HEK293 (cell line): ENCODE results near the gene TMEM179.

Experiments
- YY1 ChIP-seq: fragments of 450-650 bp; formaldehyde crosslinking; IDR thresholded peaks from 2 replicates; pipeline ENCODE4 v1.5.1; 2018; ENCODE audit warnings: missing biosample characterization, missing genetic modification characterization
- ZBTB1 ChIP-seq: fragments of 450-650 bp; formaldehyde crosslinking; IDR thresholded peaks from 2 replicates; pipeline ENCODE4 v1.5.1; 2016; ENCODE audit warnings: missing biosample characterization, missing genetic modification characterization
- ZFP3 ChIP-seq: fragments of 450-650 bp; formaldehyde crosslinking; IDR thresholded peaks from 2 replicates; pipeline ENCODE4 v1.5.1; 2016; ENCODE audit warnings: low read depth, missing biosample characterization, missing genetic modification characterization
- ZNF324 ChIP-seq: fragments of 450-650 bp; formaldehyde crosslinking; IDR thresholded peaks from 2 replicates; pipeline ENCODE4 v1.5.1; 2016; ENCODE audit warnings: missing biosample characterization, missing genetic modification characterization
- ZNF558 ChIP-seq: fragments of 450-650 bp; formaldehyde crosslinking; IDR thresholded peaks from 2 replicates; pipeline ENCODE4 v1.5.1; 2016; ENCODE audit warnings: missing biosample characterization, missing genetic modification characterization
- ZNF629 ChIP-seq: fragments of 450-650 bp; formaldehyde crosslinking; IDR thresholded peaks from 2 replicates; pipeline ENCODE4 v1.5.1; 2017; ENCODE audit warnings: missing biosample characterization, missing genetic modification characterization
- TF ChIP-seq, protein P1 (sequence below): fragments of 450-650 bp; formaldehyde crosslinking; IDR thresholded peaks from 2 replicates; pipeline ENCODE4 v1.5.1; 2016; ENCODE audit warnings: missing biosample characterization, missing genetic modification characterization
- TF ChIP-seq, protein P2 (sequence below): fragments of 450-650 bp; formaldehyde crosslinking; IDR thresholded peaks from 2 replicates; pipeline ENCODE4 v1.5.1; 2017; ENCODE audit warnings: missing biosample characterization, missing genetic modification characterization
- TF ChIP-seq, protein P3 (sequence below): fragments of 450-650 bp; formaldehyde crosslinking; IDR thresholded peaks from 2 replicates; pipeline ENCODE4 v1.5.1; 2016; ENCODE audit warnings: missing biosample characterization, missing genetic modification characterization, borderline replicate concordance
- TF ChIP-seq, protein P4 (sequence below): fragments of 450-650 bp; formaldehyde crosslinking; IDR thresholded peaks from 2 replicates; pipeline ENCODE4 v1.5.1; 2016; ENCODE audit warnings: missing biosample characterization, missing genetic modification characterization, low read depth

DNA sequence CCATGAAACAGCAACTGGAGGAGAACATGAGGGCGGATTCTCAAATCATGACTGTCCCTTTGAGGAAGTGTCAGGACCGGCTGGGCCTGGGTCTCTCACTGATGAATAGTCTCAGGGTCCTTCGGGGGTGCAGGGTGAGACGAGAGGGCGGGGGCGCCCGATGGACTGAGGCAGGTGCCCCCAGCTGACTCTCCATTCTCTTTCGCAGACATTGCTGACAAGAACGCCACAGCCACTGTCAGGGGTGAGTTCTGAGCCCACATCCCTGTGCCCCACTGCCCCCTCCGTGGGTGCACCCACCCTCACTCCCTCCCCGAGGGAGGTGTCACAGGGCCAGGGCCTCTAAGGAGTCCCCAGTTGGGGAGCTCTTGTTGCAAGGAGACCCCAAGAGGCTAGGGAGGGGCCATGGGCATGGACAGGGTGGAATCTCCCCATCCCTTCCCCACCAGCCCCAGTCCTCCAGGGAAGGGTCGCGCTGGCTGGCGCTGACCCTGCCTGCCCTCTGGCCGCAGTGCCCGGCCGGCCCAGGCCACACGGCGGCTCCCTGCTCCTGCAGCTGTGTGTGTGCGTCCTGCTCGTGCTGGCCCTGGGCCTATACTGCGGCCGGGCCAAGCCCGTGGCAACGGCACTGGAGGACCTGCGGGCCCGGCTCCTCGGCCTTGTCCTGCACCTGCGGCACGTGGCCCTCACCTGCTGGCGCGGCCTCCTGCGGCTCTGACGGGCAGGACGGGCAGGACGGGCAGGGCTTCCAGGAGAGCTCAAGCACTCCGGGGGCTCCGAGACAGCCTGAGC lies 16.3 kb downstream of the TMEM179 start:
- TF ChIP-seq ZNF324 (tag by site-specific recombination) (no peak), ZFP3 (tag by site-specific recombination) (no peak), ZBTB1 (tag by site-specific recombination) (no peak), YY1 (no peak), ZNF629 (tag by site-specific recombination) (no peak), ZNF558 (tag by site-specific recombination) (no peak)
- TF ChIP-seq, protein P1, sequence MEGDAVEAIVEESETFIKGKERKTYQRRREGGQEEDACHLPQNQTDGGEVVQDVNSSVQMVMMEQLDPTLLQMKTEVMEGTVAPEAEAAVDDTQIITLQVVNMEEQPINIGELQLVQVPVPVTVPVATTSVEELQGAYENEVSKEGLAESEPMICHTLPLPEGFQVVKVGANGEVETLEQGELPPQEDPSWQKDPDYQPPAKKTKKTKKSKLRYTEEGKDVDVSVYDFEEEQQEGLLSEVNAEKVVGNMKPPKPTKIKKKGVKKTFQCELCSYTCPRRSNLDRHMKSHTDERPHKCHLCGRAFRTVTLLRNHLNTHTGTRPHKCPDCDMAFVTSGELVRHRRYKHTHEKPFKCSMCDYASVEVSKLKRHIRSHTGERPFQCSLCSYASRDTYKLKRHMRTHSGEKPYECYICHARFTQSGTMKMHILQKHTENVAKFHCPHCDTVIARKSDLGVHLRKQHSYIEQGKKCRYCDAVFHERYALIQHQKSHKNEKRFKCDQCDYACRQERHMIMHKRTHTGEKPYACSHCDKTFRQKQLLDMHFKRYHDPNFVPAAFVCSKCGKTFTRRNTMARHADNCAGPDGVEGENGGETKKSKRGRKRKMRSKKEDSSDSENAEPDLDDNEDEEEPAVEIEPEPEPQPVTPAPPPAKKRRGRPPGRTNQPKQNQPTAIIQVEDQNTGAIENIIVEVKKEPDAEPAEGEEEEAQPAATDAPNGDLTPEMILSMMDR (tag by site-specific recombination), result no peak
- TF ChIP-seq, protein P2, sequence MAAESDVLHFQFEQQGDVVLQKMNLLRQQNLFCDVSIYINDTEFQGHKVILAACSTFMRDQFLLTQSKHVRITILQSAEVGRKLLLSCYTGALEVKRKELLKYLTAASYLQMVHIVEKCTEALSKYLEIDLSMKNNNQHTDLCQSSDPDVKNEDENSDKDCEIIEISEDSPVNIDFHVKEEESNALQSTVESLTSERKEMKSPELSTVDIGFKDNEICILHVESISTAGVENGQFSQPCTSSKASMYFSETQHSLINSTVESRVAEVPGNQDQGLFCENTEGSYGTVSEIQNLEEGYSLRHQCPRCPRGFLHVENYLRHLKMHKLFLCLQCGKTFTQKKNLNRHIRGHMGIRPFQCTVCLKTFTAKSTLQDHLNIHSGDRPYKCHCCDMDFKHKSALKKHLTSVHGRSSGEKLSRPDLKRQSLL, result no peak
- TF ChIP-seq, protein P3, sequence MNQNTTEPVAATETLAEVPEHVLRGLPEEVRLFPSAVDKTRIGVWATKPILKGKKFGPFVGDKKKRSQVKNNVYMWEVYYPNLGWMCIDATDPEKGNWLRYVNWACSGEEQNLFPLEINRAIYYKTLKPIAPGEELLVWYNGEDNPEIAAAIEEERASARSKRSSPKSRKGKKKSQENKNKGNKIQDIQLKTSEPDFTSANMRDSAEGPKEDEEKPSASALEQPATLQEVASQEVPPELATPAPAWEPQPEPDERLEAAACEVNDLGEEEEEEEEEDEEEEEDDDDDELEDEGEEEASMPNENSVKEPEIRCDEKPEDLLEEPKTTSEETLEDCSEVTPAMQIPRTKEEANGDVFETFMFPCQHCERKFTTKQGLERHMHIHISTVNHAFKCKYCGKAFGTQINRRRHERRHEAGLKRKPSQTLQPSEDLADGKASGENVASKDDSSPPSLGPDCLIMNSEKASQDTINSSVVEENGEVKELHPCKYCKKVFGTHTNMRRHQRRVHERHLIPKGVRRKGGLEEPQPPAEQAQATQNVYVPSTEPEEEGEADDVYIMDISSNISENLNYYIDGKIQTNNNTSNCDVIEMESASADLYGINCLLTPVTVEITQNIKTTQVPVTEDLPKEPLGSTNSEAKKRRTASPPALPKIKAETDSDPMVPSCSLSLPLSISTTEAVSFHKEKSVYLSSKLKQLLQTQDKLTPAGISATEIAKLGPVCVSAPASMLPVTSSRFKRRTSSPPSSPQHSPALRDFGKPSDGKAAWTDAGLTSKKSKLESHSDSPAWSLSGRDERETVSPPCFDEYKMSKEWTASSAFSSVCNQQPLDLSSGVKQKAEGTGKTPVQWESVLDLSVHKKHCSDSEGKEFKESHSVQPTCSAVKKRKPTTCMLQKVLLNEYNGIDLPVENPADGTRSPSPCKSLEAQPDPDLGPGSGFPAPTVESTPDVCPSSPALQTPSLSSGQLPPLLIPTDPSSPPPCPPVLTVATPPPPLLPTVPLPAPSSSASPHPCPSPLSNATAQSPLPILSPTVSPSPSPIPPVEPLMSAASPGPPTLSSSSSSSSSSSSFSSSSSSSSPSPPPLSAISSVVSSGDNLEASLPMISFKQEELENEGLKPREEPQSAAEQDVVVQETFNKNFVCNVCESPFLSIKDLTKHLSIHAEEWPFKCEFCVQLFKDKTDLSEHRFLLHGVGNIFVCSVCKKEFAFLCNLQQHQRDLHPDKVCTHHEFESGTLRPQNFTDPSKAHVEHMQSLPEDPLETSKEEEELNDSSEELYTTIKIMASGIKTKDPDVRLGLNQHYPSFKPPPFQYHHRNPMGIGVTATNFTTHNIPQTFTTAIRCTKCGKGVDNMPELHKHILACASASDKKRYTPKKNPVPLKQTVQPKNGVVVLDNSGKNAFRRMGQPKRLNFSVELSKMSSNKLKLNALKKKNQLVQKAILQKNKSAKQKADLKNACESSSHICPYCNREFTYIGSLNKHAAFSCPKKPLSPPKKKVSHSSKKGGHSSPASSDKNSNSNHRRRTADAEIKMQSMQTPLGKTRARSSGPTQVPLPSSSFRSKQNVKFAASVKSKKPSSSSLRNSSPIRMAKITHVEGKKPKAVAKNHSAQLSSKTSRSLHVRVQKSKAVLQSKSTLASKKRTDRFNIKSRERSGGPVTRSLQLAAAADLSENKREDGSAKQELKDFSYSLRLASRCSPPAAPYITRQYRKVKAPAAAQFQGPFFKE (tag by site-specific recombination), result no peak
- TF ChIP-seq, protein P4, sequence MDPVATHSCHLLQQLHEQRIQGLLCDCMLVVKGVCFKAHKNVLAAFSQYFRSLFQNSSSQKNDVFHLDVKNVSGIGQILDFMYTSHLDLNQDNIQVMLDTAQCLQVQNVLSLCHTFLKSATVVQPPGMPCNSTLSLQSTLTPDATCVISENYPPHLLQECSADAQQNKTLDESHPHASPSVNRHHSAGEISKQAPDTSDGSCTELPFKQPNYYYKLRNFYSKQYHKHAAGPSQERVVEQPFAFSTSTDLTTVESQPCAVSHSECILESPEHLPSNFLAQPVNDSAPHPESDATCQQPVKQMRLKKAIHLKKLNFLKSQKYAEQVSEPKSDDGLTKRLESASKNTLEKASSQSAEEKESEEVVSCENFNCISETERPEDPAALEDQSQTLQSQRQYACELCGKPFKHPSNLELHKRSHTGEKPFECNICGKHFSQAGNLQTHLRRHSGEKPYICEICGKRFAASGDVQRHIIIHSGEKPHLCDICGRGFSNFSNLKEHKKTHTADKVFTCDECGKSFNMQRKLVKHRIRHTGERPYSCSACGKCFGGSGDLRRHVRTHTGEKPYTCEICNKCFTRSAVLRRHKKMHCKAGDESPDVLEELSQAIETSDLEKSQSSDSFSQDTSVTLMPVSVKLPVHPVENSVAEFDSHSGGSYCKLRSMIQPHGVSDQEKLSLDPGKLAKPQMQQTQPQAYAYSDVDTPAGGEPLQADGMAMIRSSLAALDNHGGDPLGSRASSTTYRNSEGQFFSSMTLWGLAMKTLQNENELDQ, result no peak
